ENCODE data around the gene AFM. TPM values are rescaled to one million over a fixed set of nuclear protein-coding genes. Genes with fewer than 3 reads are reported as not detected.

AFM gene
- total RNA-seq, 1 experiment from 2014 or later, result not detected

DNA sequence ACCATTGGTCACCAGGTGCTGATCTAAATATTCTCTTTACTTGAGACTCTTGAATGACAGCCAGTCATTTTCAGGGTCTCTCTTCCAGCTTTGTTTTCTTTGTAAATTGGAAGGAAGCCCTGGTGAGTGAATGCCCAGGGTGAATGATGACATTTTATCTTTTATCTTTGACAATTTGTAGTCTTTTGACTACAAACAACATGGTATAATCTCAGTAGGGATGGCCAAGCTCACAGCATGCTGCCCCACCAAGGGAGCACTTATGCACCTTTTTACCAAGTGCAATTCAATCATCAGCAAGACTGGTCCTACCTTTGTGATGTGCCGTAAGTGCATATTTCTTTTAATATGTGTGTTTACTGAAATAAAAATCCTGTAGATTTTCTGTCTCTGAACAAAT, 5.7 kb downstream of the AFM start:
- H2BK5ac ChIP-seq (ENCODE audit: insufficient read length, low read length), result no peak overlapping the region
- no peaks in the 10 kb centered on the region for H3K79me2 ChIP-seq (ENCODE audit: insufficient read depth, low read length)
- H2AK5ac ChIP-seq (ENCODE audit: insufficient read length, low read length), result no peak overlapping the region
- Mint-ChIP-seq H3K27ac (no peak overlapping the region), H3K4me3 (no peak overlapping the region), H3K4me1 (peaks cover 13 to 21% of the 10 kb centered on the region in 2 experiments), H3K9me3 (no peaks in the 10 kb centered on the region; a peak in 1 of 5 replicates), H3K36me3 (ENCODE audit: insufficient read depth in 1 of 3, low read depth in 3 of 3) (no peaks in the 10 kb centered on the region), H3K27me3 (ENCODE audit: low read depth) (no peaks in the 10 kb centered on the region)
- no peak overlapping the region for H3K23ac ChIP-seq (ENCODE audit: insufficient read length, low read depth, low read length)
- H3K4me1 ChIP-seq (ENCODE audit: insufficient read depth, low read length), result peaks cover 4% of the 10 kb centered on the region; the same call in 1 of the 2 replicates
- no peak overlapping the region for H3K27ac ChIP-seq (ENCODE audit: insufficient read length, low read depth, low read length)
- H2AFZ ChIP-seq (ENCODE audit: low read length), result no peak overlapping the region
- no peak overlapping the region for H4K5ac ChIP-seq (ENCODE audit: insufficient read length, low read depth, low read length)
- H3K9ac ChIP-seq (ENCODE audit: extremely low read depth, insufficient read length, low read length), result no peak overlapping the region
- no CpG with 5 or more reads among the region's 1 CpG for WGBS (ENCODE audit: extremely low coverage, insufficient read length, low lambda C conversion rate)
- no peak overlapping the region for H2BK12ac ChIP-seq (ENCODE audit: insufficient read length, low read depth, low read length)
- H2BK120ac ChIP-seq (ENCODE audit: low read depth, low read length, poor library complexity, severe bottlenecking), result no peak overlapping the region
- H3K27me3 ChIP-seq (ENCODE audit: insufficient read depth, low read length), result no peaks in the 10 kb centered on the region
- no peaks in the 10 kb centered on the region for H3K23me2 ChIP-seq (ENCODE audit: insufficient read length, low read depth, low read length, poor library complexity, severe bottlenecking)
- H3K56ac ChIP-seq (ENCODE audit: insufficient read length, low read depth, low read length), result no peak overlapping the region
- no peak overlapping the region for H4K91ac ChIP-seq (ENCODE audit: insufficient read length, low read depth, low read length)
- H4K8ac ChIP-seq (replicated peaks; ENCODE audit: insufficient read length, low read depth, low read length), result no peak overlapping the region
- H3K14ac ChIP-seq (ENCODE audit: insufficient read depth, low read length), result no peak overlapping the region
- TF ChIP-seq, protein P1, sequence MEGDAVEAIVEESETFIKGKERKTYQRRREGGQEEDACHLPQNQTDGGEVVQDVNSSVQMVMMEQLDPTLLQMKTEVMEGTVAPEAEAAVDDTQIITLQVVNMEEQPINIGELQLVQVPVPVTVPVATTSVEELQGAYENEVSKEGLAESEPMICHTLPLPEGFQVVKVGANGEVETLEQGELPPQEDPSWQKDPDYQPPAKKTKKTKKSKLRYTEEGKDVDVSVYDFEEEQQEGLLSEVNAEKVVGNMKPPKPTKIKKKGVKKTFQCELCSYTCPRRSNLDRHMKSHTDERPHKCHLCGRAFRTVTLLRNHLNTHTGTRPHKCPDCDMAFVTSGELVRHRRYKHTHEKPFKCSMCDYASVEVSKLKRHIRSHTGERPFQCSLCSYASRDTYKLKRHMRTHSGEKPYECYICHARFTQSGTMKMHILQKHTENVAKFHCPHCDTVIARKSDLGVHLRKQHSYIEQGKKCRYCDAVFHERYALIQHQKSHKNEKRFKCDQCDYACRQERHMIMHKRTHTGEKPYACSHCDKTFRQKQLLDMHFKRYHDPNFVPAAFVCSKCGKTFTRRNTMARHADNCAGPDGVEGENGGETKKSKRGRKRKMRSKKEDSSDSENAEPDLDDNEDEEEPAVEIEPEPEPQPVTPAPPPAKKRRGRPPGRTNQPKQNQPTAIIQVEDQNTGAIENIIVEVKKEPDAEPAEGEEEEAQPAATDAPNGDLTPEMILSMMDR (conservative IDR thresholded peaks at IDR 0.05), result no peak
- no peaks in the 10 kb centered on the region for H4K20me1 ChIP-seq (ENCODE audit: control insufficient read depth, insufficient read depth, insufficient read length)
- no peak overlapping the region for H3K18ac ChIP-seq (ENCODE audit: insufficient read length, low read depth, low read length)
- no peak overlapping the region for H2BK15ac ChIP-seq (ENCODE audit: low read depth, low read length)
- H3K4me2 ChIP-seq (ENCODE audit: insufficient read depth, insufficient read length, low read length), result no peak overlapping the region
- no peak overlapping the region for H3T11ph ChIP-seq (ENCODE audit: low read length)
- H3K79me1 ChIP-seq (ENCODE audit: insufficient read depth, low read depth, low read length, poor library complexity, severe bottlenecking), result no peaks in the 10 kb centered on the region
- no peak overlapping the region for H3K4ac ChIP-seq (ENCODE audit: low read depth, low read length)
- no peaks in the 10 kb centered on the region for H3K9me3 ChIP-seq (ENCODE audit: control insufficient read depth, low read depth, low read length)
- no peak for DNase-seq
- H2BK20ac ChIP-seq (ENCODE audit: low read depth, low read length, poor library complexity, severe bottlenecking), result no peak overlapping the region
